NCI-H2171 treated with DMSO at 0.1 percent for 48 hours (cell line): ENCODE data around the gene DBNDD2.

Experiments
- DNase-seq: peaks from one replicate; lab custom pipeline; 2025; lab: John Stamatoyannopoulos, UW

The DBNDD2 gene

GRCh38 chr20:45407783-45408645, at the start of gene DBNDD2:
Gene DBNDD2, plus strand, starts transcription at chr20:45408289. Its CDS starts 179 bp downstream, at chr20:45408468.
- no peak for DNase-seq

- DNase-seq, result no peak
These were observed 49.1 kb upstream of the DBNDD2 start for GRCh38 chr20:45359069-45359405.

GRCh38 chr20:45359406-45360148, 48.5 kb upstream of the DBNDD2 start:
- DNase-seq, result no peak

GRCh38 chr20:45361793-45362192, 46.3 kb upstream of the DBNDD2 start:
- no peak for DNase-seq

GRCh38 chr20:45362804-45363610, 45.1 kb upstream of the DBNDD2 start, which contains the start of gene SYS1:
Gene SYS1, plus strand, starts transcription at chr20:45363156. Its CDS starts 376 bp downstream, at chr20:45363532.
- DNase-seq, result peak; percentile 100

GRCh38 chr20:45363611-45364492, 44.2 kb upstream of the DBNDD2 start:
- DNase-seq, result no peak

- DNase-seq, result no peak
These were observed 42.6 kb upstream of the DBNDD2 start for GRCh38 chr20:45365444-45365970.

GRCh38 chr20:45366192-45366591, 41.9 kb upstream of the DBNDD2 start:
- no peak for DNase-seq

GRCh38 chr20:45366631-45367030, 41.5 kb upstream of the DBNDD2 start:
- DNase-seq, result no peak

GRCh38 chr20:45367126-45367525, 41.0 kb upstream of the DBNDD2 start:
- DNase-seq, result no peak

- no peak for DNase-seq
These were observed 39.7 kb upstream of the DBNDD2 start for GRCh38 chr20:45368221-45368980.

GRCh38 chr20:45370571-45371160, 37.4 kb upstream of the DBNDD2 start:
- DNase-seq, result no peak

- no peak for DNase-seq
These were observed 35.8 kb upstream of the DBNDD2 start for GRCh38 chr20:45372241-45372640.

GRCh38 chr20:45372646-45373352, 35.3 kb upstream of the DBNDD2 start:
- DNase-seq, result no peak

- peak; percentile 32 for DNase-seq
These were observed 34.6 kb upstream of the DBNDD2 start for GRCh38 chr20:45373353-45374100.

- no peak for DNase-seq
These were observed 34.0 kb upstream of the DBNDD2 start for GRCh38 chr20:45374101-45374467.

GRCh38 chr20:45374966-45375365, 33.1 kb upstream of the DBNDD2 start:
- DNase-seq, result no peak

GRCh38 chr20:45377269-45377668, 30.8 kb upstream of the DBNDD2 start:
- no peak for DNase-seq

- no peak for DNase-seq
These were observed 29.9 kb upstream of the DBNDD2 start, which contains the start of gene TP53TG5 for GRCh38 chr20:45378191-45378590. Gene TP53TG5, minus strand, starts transcription at chr20:45378325. Its CDS starts 89 bp downstream, at chr20:45378236.
